ENCODE measurements around the gene NFATC3. TPM values are rescaled to one million over a fixed set of nuclear protein-coding genes. Genes with fewer than 3 reads are reported as not detected.
"Not testable (repeated sequence)": the region's sequence is repeated elsewhere in the genome, so short reads cannot be mapped to it uniquely, and the experiment has no call there.

The NFATC3 gene
- total and polyA plus RNA-seq, 2 donors from 2014 or later = 15.0 to 37.7 TPM

GRCh38 chr16:68117884-68118283 is 32.7 kb downstream of the NFATC3 start:
- Histone ChIP-seq H3K9ac (ENCODE audit: low read length in 3 of 3) (no peak overlapping the region), H3K27me3 (ENCODE audit: control insufficient read depth, insufficient read depth, low read length) (no peaks in the 10 kb centered on the region), H3K9me3 (ENCODE audit: control insufficient read depth in 2 of 3, insufficient read depth in 1 of 3, low read length in 3 of 3) (no peaks in the 10 kb centered on the region), H3K27ac (ENCODE audit: low read depth in 2 of 2, low read length in 2 of 2) (no peak overlapping the region), H3K4me3 (ENCODE audit: low read length in 3 of 3) (no peak overlapping the region), H3K4me1 (ENCODE audit: control insufficient read depth in 2 of 3, insufficient read depth in 2 of 3, low read depth in 1 of 3, low read length in 3 of 3) (peaks cover 0 to 7% (median 0%) of the 10 kb centered on the region in 3 donors), H3K36me3 (ENCODE audit: control insufficient read depth in 2 of 3, insufficient read depth in 3 of 3, low read length in 3 of 3) (no peaks in the 10 kb centered on the region)
- DNase-seq (no peak), FAIRE-seq (no peak)
- TF ChIP-seq CTCF (IDR thresholded peaks at IDR 0.05; ENCODE audit: borderline replicate concordance, extremely low read depth, insufficient read depth) = no peak
- intact Hi-C loops (cut with DNase I) = no loop called here

GRCh38 chr16:68118954-68119353 is 33.8 kb downstream of the NFATC3 start:
- H3K27ac ChIP-seq (ENCODE audit: low read depth in 2 of 2, low read length in 2 of 2); H3K4me3 ChIP-seq (ENCODE audit: low read length in 3 of 3); FAIRE-seq; H3K36me3 ChIP-seq (ENCODE audit: control insufficient read depth in 2 of 3, insufficient read depth in 3 of 3, low read length in 3 of 3); intact Hi-C loops (cut with DNase I); H3K27me3 ChIP-seq (ENCODE audit: control insufficient read depth, insufficient read depth, low read length); DNase-seq; H3K4me1 ChIP-seq (ENCODE audit: control insufficient read depth in 2 of 3, insufficient read depth in 2 of 3, low read depth in 1 of 3, low read length in 3 of 3); H3K9me3 ChIP-seq (ENCODE audit: control insufficient read depth in 2 of 3, insufficient read depth in 1 of 3, low read length in 3 of 3); H3K9ac ChIP-seq (ENCODE audit: low read length in 3 of 3): not testable (repeated sequence)

DNA sequence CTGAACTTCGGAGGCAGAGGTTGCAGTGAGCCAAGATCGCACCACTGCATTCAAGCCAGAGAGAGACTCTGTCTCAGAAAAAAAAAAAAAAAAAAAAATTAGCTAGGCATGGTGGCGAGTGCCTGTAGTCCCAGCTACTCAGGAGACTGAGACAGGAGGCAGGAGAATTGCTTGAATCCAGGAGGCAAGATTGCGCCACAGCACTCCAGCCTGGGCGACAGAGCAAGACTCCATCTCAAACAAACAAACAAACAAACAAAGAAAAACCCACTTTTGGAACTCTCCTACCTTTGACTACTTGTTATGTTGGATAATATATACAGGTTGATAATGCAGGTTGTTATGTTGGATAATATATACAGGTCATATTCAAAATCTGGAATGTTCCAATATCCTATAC is 35.3 kb downstream of the NFATC3 start:
- H3K4me1 ChIP-seq (ENCODE audit: control insufficient read depth in 2 of 3, insufficient read depth in 2 of 3, low read depth in 1 of 3, low read length in 3 of 3); H3K9ac ChIP-seq (ENCODE audit: low read length in 3 of 3); H3K36me3 ChIP-seq (ENCODE audit: control insufficient read depth in 2 of 3, insufficient read depth in 3 of 3, low read length in 3 of 3); H3K9me3 ChIP-seq (ENCODE audit: control insufficient read depth in 2 of 3, insufficient read depth in 1 of 3, low read length in 3 of 3); intact Hi-C loops (cut with DNase I); H3K27ac ChIP-seq (ENCODE audit: low read depth in 2 of 2, low read length in 2 of 2); H3K4me3 ChIP-seq (ENCODE audit: low read length in 3 of 3); DNase-seq; H3K27me3 ChIP-seq (ENCODE audit: control insufficient read depth, insufficient read depth, low read length); FAIRE-seq: not testable (repeated sequence)

- Histone ChIP-seq H3K36me3 (ENCODE audit: control insufficient read depth in 2 of 3, insufficient read depth in 3 of 3, low read length in 3 of 3) (peaks cover 0 to 3% (median 0%) of the 10 kb centered on the region in 3 donors), H3K27ac (ENCODE audit: low read depth in 2 of 2, low read length in 2 of 2) (no peak overlapping the region), H3K27me3 (ENCODE audit: control insufficient read depth, insufficient read depth, low read length) (no peaks in the 10 kb centered on the region), H3K4me1 (ENCODE audit: control insufficient read depth in 2 of 3, insufficient read depth in 2 of 3, low read depth in 1 of 3, low read length in 3 of 3) (peaks cover 0 to 2% (median 0%) of the 10 kb centered on the region in 3 donors), H3K9me3 (ENCODE audit: control insufficient read depth in 2 of 3, insufficient read depth in 1 of 3, low read length in 3 of 3) (no peaks in the 10 kb centered on the region), H3K4me3 (ENCODE audit: low read length in 3 of 3) (no peak overlapping the region), H3K9ac (ENCODE audit: low read length in 3 of 3) (no peak overlapping the region)
- DNase-seq (no peak), FAIRE-seq (no peak)
- intact Hi-C loops (cut with DNase I) = no loop called here
- TF ChIP-seq CTCF (IDR thresholded peaks at IDR 0.05; ENCODE audit: borderline replicate concordance, extremely low read depth, insufficient read depth) = no peak
Observed at GRCh38 chr16:68126395-68126794, 41.2 kb downstream of the NFATC3 start.

Data from kidney (tissue), 14 donors.